GM18508 (cell line): ENCODE measurements around the gene RLN3.
A peak's percentile ranks its signal among the peaks of the same experiment; 100 is the strongest.

ENCODE experiments used
- ATAC-seq: cut with Tn5 transposase; IDR thresholded peaks from one replicate; pipeline ENCODE4 v1.9.1; 2021; ENCODE audit warnings: moderate number of reproducible peaks; ENCODE audit not compliant: insufficient read depth, unreplicated experiment

The RLN3 gene

GRCh38 chr19:14027856-14028450 lies at the start of gene RLN3:
Gene RLN3, plus strand, starts transcription at chr19:14028148. Its CDS starts 57 bp downstream, at chr19:14028205.
- no peak for ATAC-seq

- no peak for ATAC-seq
Observed at GRCh38 chr19:13978351-13979243, 49.4 kb upstream of the RLN3 start.

- no peak for ATAC-seq
Observed at GRCh38 chr19:13979244-13979615, 48.7 kb upstream of the RLN3 start.

GRCh38 chr19:13979686-13980085 lies 48.3 kb upstream of the RLN3 start:
- no peak for ATAC-seq

GRCh38 chr19:13980340-13980739 lies 47.6 kb upstream of the RLN3 start:
- no peak for ATAC-seq

GRCh38 chr19:13981021-13981420 lies 46.9 kb upstream of the RLN3 start:
- no peak for ATAC-seq

- no peak for ATAC-seq
Observed at GRCh38 chr19:13981467-13981866, 46.5 kb upstream of the RLN3 start.

- ATAC-seq = no peak
Observed at GRCh38 chr19:13981988-13982501, 45.9 kb upstream of the RLN3 start.

GRCh38 chr19:13982773-13983172 lies 45.2 kb upstream of the RLN3 start:
- no peak for ATAC-seq

GRCh38 chr19:13983213-13983889 lies 44.6 kb upstream of the RLN3 start:
- no peak for ATAC-seq

- ATAC-seq = no peak
Observed at GRCh38 chr19:13984186-13984585, 43.8 kb upstream of the RLN3 start.

GRCh38 chr19:13984875-13985741 lies 42.8 kb upstream of the RLN3 start:
- ATAC-seq = no peak

GRCh38 chr19:13985771-13986347 lies 42.1 kb upstream of the RLN3 start:
- peak; percentile 7 for ATAC-seq

GRCh38 chr19:13986348-13986904 lies 41.5 kb upstream of the RLN3 start:
- peak; percentile 48 for ATAC-seq

GRCh38 chr19:13987101-13987890 lies 40.7 kb upstream of the RLN3 start:
- no peak for ATAC-seq

- ATAC-seq = no peak
Observed at GRCh38 chr19:13989487-13989886, 38.5 kb upstream of the RLN3 start.

GRCh38 chr19:13990085-13990484 lies 37.9 kb upstream of the RLN3 start:
- no peak for ATAC-seq

GRCh38 chr19:13992025-13992424 lies 35.9 kb upstream of the RLN3 start:
- ATAC-seq = no peak
